Neural progenitor cell (in vitro differentiated cells): ENCODE data around the gene TMEM219. TPM values are rescaled to one million over a fixed set of nuclear protein-coding genes. Genes with fewer than 3 reads are reported as not detected.

Experiments used
- DNase-seq: peaks from one replicate; pipeline ENCODE4 v3.0.0-alpha.2; 2016; ENCODE audit warnings: low spot score
- H2AFZ ChIP-seq: fragments of 200-600 bp; sonication (generic); replicated peaks from 2 replicates; pipeline ENCODE4 v1.6.1; 2016; ENCODE audit warnings: antibody characterized with exemption
- H3F3A ChIP-seq: fragments of 200-600 bp; sonication (generic); 2 replicates; pipeline ENCODE4 v1.6.1; 2016; ENCODE audit warnings: antibody characterized with exemption, low read depth
- H3K27ac ChIP-seq: fragments of 200-600 bp; sonication (generic); 2 replicates; pipeline ENCODE4 v1.5.1; 2016; ENCODE audit warnings: mild to moderate bottlenecking
- H3K27me3 ChIP-seq: fragments of 200-600 bp; sonication (generic); 2 replicates; pipeline ENCODE4 v1.6.1; 2016; ENCODE audit warnings: mild to moderate bottlenecking, moderate library complexity
- H3K36me3 ChIP-seq: fragments of 200-600 bp; sonication (generic); 2 replicates; pipeline ENCODE4 v1.5.1; 2016
- H3K4me1 ChIP-seq: fragments of 200-600 bp; sonication (generic); 2 replicates; pipeline ENCODE4 v1.6.1; 2016; ENCODE audit warnings: mixed run types
- H3K4me2 ChIP-seq: fragments of 200-600 bp; sonication (generic); 2 replicates; pipeline ENCODE4 v1.6.1; 2016
- H3K4me3 ChIP-seq: fragments of 200-600 bp; sonication (generic); 2 replicates; pipeline ENCODE4 v1.5.1; 2016
- H3K79me2 ChIP-seq: fragments of 200-600 bp; sonication (generic); 2 replicates; pipeline ENCODE4 v1.6.1; 2016; ENCODE audit warnings: low read depth
- H3K9ac ChIP-seq: fragments of 200-600 bp; sonication (generic); 2 replicates; pipeline ENCODE4 v1.6.1; 2016
- H3K9me3 ChIP-seq: fragments of 200-600 bp; sonication (generic); 2 replicates; pipeline ENCODE4 v1.5.1; 2016; ENCODE audit warnings: low read depth
- H4K20me1 ChIP-seq: fragments of 200-600 bp; sonication (generic); 2 replicates; pipeline ENCODE4 v1.6.1; 2016; ENCODE audit warnings: low read depth
- H3K27ac Mint-ChIP-seq: 3 replicates; pipeline ENCODE4 v1.8.0; 2021; ENCODE audit warnings: mixed read lengths
- H3K27me3 Mint-ChIP-seq: 2 replicates; pipeline ENCODE4 v1.8.0; 2022; ENCODE audit warnings: low read depth, mild to moderate bottlenecking, inconsistent platforms, moderate library complexity, mixed read lengths; ENCODE audit not compliant: insufficient read depth
- H3K36me3 Mint-ChIP-seq: 3 replicates; pipeline ENCODE4 v1.8.0; 2021; ENCODE audit warnings: mixed read lengths
- H3K4me1 Mint-ChIP-seq: 3 replicates; pipeline ENCODE4 v1.8.0; 2021; ENCODE audit warnings: mixed read lengths
- H3K4me3 Mint-ChIP-seq: 3 replicates; pipeline ENCODE4 v1.8.0; 2021; ENCODE audit warnings: mild to moderate bottlenecking, moderate library complexity, mixed read lengths
- H3K9me3 Mint-ChIP-seq: 3 replicates; pipeline ENCODE4 v1.8.0; 2020; ENCODE audit warnings: mixed read lengths
- CTCF ChIP-seq: fragments of 200-600 bp; sonication (generic); IDR thresholded peaks from 2 replicates; pipeline ENCODE4 v1.5.1; 2017; ENCODE audit warnings: antibody characterized with exemption, mild to moderate bottlenecking
- EZH2 ChIP-seq: fragments of 200-600 bp; sonication (generic); IDR thresholded peaks from 2 replicates; pipeline ENCODE4 v1.6.1; 2017; ENCODE audit warnings: antibody characterized with exemption, mild to moderate bottlenecking, moderate library complexity
- EZH2phosphoT487 ChIP-seq: fragments of 200-600 bp; sonication (generic); IDR thresholded peaks from 2 replicates; pipeline ENCODE4 v1.6.1; 2017; ENCODE audit warnings: antibody characterized with exemption
- total RNA-seq: library from RNA; depleted of rRNA; stranded (reverse); fragments of >200 nt; gene quantifications from 2 replicates; pipeline ENCODE4 v1.2.3, GENCODE V29; 2015; ENCODE audit warnings: low replicate concordance

TMEM219 gene
- total RNA-seq, 1 donor from 2014 or later, result 50.7 TPM

GRCh38 chr16:29915590-29916247 is 46.2 kb upstream of the TMEM219 start:
- Mint-ChIP-seq H3K4me1 (peaks cover 3% of the 10 kb centered on the region), H3K4me3 (no peak overlapping the region), H3K27me3 (no peaks in the 10 kb centered on the region), H3K36me3 (peaks cover 15% of the 10 kb centered on the region), H3K27ac (no peak overlapping the region), H3K9me3 (no peaks in the 10 kb centered on the region)
- Histone ChIP-seq H3K27ac (no peak overlapping the region), H3K9me3 (no peaks in the 10 kb centered on the region), H4K20me1 (no peaks in the 10 kb centered on the region), H2AFZ (no peak overlapping the region), H3K9ac (no peak overlapping the region), H3K79me2 (no peaks in the 10 kb centered on the region), H3K36me3 (peaks cover 2% of the 10 kb centered on the region), H3K4me1 (no peaks in the 10 kb centered on the region), H3K4me3 (no peak overlapping the region), H3K27me3 (no peaks in the 10 kb centered on the region), H3K4me2 (no peak overlapping the region), H3F3A (no peaks in the 10 kb centered on the region)
- DNase-seq, result no peak
- TF ChIP-seq EZH2phosphoT487 (no peak), CTCF (no peak), EZH2 (no peak)

DNA sequence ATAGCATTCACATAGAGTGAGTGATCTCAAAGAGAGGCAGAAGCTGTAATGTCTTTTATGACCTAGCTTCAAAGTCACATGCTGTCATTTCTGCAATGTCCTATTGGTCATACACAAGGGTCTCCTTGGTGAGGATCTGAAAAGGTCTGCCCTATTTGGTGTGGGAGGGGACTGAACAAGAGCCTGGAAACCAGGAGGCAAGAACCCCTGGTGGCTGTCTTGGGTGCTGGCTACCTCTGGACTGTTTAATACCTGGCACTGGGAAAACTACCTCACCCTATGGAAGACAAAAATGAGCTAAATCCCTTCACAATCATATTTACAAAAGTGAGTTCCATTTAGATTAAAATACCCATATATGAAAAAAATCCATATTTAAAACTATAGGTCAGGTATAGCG is 44.9 kb upstream of the TMEM219 start:
- no peak overlapping the region for H2AFZ ChIP-seq
- H3K27ac Mint-ChIP-seq, result no peak overlapping the region

GRCh38 chr16:29920288-29921033 is 41.4 kb upstream of the TMEM219 start:
- Histone ChIP-seq H3F3A (peaks cover 4% of the 10 kb centered on the region), H3K27me3 (no peaks in the 10 kb centered on the region), H3K36me3 (peaks cover 2% of the 10 kb centered on the region), H3K27ac (no peak overlapping the region), H3K9ac (no peak overlapping the region), H3K4me3 (no peak overlapping the region), H4K20me1 (peaks cover 5% of the 10 kb centered on the region), H3K9me3 (no peaks in the 10 kb centered on the region), H2AFZ (no peak overlapping the region), H3K4me1 (peaks cover 5% of the 10 kb centered on the region), H3K79me2 (peaks cover 13% of the 10 kb centered on the region), H3K4me2 (no peak overlapping the region)
- peaks cover 14% of the 10 kb centered on the region for H3K36me3 Mint-ChIP-seq
- DNase-seq, result no peak
- H3K27ac Mint-ChIP-seq, result no peak overlapping the region
- no peak overlapping the region for H3K4me3 Mint-ChIP-seq
- no peak for TF ChIP-seq EZH2phosphoT487
- no peak for TF ChIP-seq CTCF
- no peak for TF ChIP-seq EZH2
- peaks cover 10% of the 10 kb centered on the region for H3K4me1 Mint-ChIP-seq
- no peaks in the 10 kb centered on the region for H3K9me3 Mint-ChIP-seq
- peaks cover 3% of the 10 kb centered on the region for H3K27me3 Mint-ChIP-seq

More for the DNA sequence above, 44.9 kb upstream of the TMEM219 start:
- no peak overlapping the region for H3K4me3 ChIP-seq
- no peak for DNase-seq
- no peak overlapping the region for H3K4me3 Mint-ChIP-seq
- no peaks in the 10 kb centered on the region for H3F3A ChIP-seq
- no peaks in the 10 kb centered on the region for H3K9me3 ChIP-seq
- H3K9ac ChIP-seq, result no peak overlapping the region
- H3K4me2 ChIP-seq, result no peak overlapping the region
- peaks cover 2% of the 10 kb centered on the region for H3K36me3 ChIP-seq
- no peaks in the 10 kb centered on the region for H3K9me3 Mint-ChIP-seq
- H3K4me1 Mint-ChIP-seq, result peaks cover 2% of the 10 kb centered on the region
- peaks cover 17% of the 10 kb centered on the region for H3K36me3 Mint-ChIP-seq
- H3K4me1 ChIP-seq, result no peaks in the 10 kb centered on the region
- no peaks in the 10 kb centered on the region for H3K79me2 ChIP-seq
- TF ChIP-seq EZH2, result no peak
- TF ChIP-seq CTCF, result no peak
- TF ChIP-seq EZH2phosphoT487, result no peak
- H4K20me1 ChIP-seq, result no peaks in the 10 kb centered on the region
- H3K27me3 ChIP-seq, result no peaks in the 10 kb centered on the region
- no peaks in the 10 kb centered on the region for H3K27me3 Mint-ChIP-seq
- H3K27ac ChIP-seq, result no peak overlapping the region
